Thoracic aorta (tissue), 2 donors: ENCODE data around the gene MS4A8. TPM values are rescaled to one million over a fixed set of nuclear protein-coding genes. Genes with fewer than 3 reads are reported as not detected.

Source experiments
- ATAC-seq: fragments of 150-250 bp; one replicate; pipeline ENCODE4 v1.8.0; 2017; ENCODE audit warnings: low read depth; ENCODE audit not compliant: insufficient number of reproducible peaks, low FRiP score
- DNase-seq: peaks from one replicate; pipeline ENCODE4 v3.0.0-alpha.2; 2020; ENCODE audit warnings: low spot score
- H3K27ac ChIP-seq, 2 donors: fragments of 200-600 bp; sonication (generic); 1 replicate in 1 of 2; 2 replicates in 1 of 2; pipeline ENCODE4 v1.5.1; 2016; ENCODE audit warnings: mild to moderate bottlenecking in 2 of 2, moderate library complexity in 2 of 2
- H3K27me3 ChIP-seq: fragments of 200-600 bp; sonication (generic); replicated peaks from 2 replicates; pipeline ENCODE4 v1.6.0; 2016; ENCODE audit warnings: mild to moderate bottlenecking; ENCODE audit not compliant: insufficient read depth
- H3K36me3 ChIP-seq: fragments of 200-600 bp; sonication (generic); one replicate; pipeline ENCODE4 v1.5.1; 2016
- H3K4me1 ChIP-seq, 2 donors: fragments of 200-600 bp; sonication (generic); 1 replicate in 1 of 2; 2 replicates in 1 of 2; pipeline versions ENCODE4 v1.5.1 to v1.6.0; 2016; ENCODE audit warnings: low read depth in 2 of 2, mild to moderate bottlenecking in 1 of 2; ENCODE audit not compliant: control insufficient read depth in 1 of 2
- H3K4me3 ChIP-seq: fragments of 200-600 bp; sonication (generic); 2 replicates; pipeline ENCODE4 v1.5.1; 2016; ENCODE audit warnings: mild to moderate bottlenecking
- H3K9me3 ChIP-seq: fragments of 200-600 bp; sonication (generic); 2 replicates; pipeline ENCODE4 v1.5.1; 2016
- total RNA-seq, 2 donors: library from RNA; depleted of rRNA; stranded (reverse); fragments of >200 nt; gene quantifications; one replicate each; pipeline versions ENCODE4 v1.1.0 to v1.2.3, GENCODE V29; 2016
- TF ChIP-seq, protein P1 (sequence below): fragments of 200-600 bp; sonication (generic); IDR thresholded peaks from one replicate; pipeline ENCODE4 v1.5.1; 2019; ENCODE audit warnings: antibody characterized with exemption

MS4A8 gene
- total RNA-seq, 2 donors from 2014 or later = not detected

DNA sequence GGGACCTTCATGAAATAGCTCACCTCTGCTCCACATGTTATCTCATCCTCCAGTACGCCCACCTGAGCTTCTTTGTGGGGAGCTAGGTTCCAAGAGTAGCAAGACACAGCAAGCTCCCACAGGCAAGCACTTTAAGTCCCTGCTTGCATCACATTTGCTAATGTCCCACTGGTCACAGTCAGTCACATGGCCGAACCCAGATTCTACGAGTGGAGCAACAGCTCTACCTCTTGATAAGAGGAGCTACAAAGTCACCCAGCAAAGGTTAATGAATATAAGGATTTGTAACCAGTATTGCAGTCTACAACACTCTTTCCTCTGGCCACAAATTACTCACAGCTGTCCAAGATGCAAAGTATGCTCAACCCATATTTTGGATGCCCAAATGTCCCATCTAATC, 42.0 kb downstream of the MS4A8 start:
- no peaks in the 10 kb centered on the region for H3K9me3 ChIP-seq
- ATAC-seq = no peak
- DNase-seq = no peak
- no peaks in the 10 kb centered on the region for H3K27me3 ChIP-seq
- H3K36me3 ChIP-seq = no peaks in the 10 kb centered on the region
- no peaks in the 10 kb centered on the region for H3K4me1 ChIP-seq
- no peak overlapping the region for H3K4me3 ChIP-seq
- TF ChIP-seq, protein P1, sequence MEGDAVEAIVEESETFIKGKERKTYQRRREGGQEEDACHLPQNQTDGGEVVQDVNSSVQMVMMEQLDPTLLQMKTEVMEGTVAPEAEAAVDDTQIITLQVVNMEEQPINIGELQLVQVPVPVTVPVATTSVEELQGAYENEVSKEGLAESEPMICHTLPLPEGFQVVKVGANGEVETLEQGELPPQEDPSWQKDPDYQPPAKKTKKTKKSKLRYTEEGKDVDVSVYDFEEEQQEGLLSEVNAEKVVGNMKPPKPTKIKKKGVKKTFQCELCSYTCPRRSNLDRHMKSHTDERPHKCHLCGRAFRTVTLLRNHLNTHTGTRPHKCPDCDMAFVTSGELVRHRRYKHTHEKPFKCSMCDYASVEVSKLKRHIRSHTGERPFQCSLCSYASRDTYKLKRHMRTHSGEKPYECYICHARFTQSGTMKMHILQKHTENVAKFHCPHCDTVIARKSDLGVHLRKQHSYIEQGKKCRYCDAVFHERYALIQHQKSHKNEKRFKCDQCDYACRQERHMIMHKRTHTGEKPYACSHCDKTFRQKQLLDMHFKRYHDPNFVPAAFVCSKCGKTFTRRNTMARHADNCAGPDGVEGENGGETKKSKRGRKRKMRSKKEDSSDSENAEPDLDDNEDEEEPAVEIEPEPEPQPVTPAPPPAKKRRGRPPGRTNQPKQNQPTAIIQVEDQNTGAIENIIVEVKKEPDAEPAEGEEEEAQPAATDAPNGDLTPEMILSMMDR = no peak
- no peak overlapping the region for H3K27ac ChIP-seq

DNA sequence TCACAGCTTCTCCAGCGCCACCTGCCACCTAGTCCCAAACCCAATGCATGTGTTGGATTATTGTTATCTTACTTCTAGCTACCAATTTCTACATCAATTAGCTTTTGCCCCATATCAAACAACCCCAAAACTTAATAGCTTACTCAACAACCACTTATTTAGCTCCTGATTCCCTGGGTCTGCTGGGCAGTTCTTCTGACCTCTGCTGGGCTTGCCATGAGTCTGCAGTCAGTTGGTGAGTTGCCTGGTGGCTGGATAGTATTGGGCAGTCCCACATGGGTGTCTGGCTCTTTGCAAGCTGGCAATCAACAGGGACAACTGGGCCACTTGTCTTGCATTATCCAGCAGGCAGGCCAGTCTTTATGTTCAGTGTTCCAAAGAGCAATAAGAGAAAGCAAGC, 43.6 kb downstream of the MS4A8 start:
- H3K27ac ChIP-seq = no peak overlapping the region
- no peak for DNase-seq
- H3K4me3 ChIP-seq = no peak overlapping the region
- ATAC-seq = no peak
- no peaks in the 10 kb centered on the region for H3K4me1 ChIP-seq
- H3K36me3 ChIP-seq = no peaks in the 10 kb centered on the region
- TF ChIP-seq, protein P1 = no peak
- no peaks in the 10 kb centered on the region for H3K9me3 ChIP-seq
- no peaks in the 10 kb centered on the region for H3K27me3 ChIP-seq

DNA sequence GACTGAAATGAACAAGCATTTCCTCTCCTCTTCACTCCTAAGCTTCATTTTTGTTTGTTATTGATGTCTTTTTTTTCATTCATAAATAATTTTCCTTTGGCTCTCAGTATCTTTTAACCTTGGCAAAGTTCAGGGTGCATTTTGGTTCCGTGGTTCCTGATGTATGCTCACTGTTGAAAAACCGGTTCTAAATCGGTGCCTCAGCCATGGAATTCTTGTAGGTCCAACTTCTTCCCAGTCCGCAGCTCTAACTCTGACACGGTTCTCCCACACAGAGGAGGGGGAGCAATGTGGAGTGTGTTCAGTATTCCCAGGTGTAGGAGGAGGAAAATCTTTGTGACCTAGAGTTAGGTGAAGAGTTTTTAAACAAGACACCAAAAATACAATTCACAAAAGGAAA, 44.7 kb downstream of the MS4A8 start:
- DNase-seq = no peak
- TF ChIP-seq, protein P1 = no peak
- H3K4me1 ChIP-seq = no peaks in the 10 kb centered on the region

DNA sequence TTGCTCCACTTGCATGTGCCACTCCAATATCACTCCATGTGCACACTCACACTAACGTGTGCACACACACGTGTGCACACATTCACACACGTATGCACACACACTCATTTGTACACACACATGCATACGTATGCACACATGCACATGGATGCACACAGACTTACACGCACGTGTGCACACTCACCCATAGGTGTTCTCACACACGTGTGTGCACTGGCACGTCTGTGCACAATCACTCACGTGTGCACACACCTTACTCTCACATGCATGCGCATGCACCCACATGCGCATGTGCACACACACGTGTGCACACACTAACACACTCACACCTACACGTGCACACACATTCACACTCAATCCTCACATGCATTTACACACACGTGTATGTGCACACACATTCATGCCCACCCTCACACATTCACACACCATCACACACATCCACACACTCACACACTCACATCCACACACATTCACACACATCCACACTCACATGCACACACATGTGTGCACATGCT, 48.0 kb downstream of the MS4A8 start:
- ATAC-seq (no peak), DNase-seq (no peak)
- Histone ChIP-seq H3K9me3 (no peaks in the 10 kb centered on the region), H3K27me3 (no peaks in the 10 kb centered on the region), H3K36me3 (no peaks in the 10 kb centered on the region), H3K4me1 (no peaks in the 10 kb centered on the region), H3K27ac (no peak overlapping the region), H3K4me3 (no peak overlapping the region)
- TF ChIP-seq, protein P1 = no peak

More for the DNA sequence above, 44.7 kb downstream of the MS4A8 start:
- no peak for ATAC-seq
- Histone ChIP-seq H3K9me3 (no peaks in the 10 kb centered on the region), H3K27me3 (no peaks in the 10 kb centered on the region), H3K27ac (no peak overlapping the region), H3K4me3 (no peak overlapping the region), H3K36me3 (no peaks in the 10 kb centered on the region)

DNA sequence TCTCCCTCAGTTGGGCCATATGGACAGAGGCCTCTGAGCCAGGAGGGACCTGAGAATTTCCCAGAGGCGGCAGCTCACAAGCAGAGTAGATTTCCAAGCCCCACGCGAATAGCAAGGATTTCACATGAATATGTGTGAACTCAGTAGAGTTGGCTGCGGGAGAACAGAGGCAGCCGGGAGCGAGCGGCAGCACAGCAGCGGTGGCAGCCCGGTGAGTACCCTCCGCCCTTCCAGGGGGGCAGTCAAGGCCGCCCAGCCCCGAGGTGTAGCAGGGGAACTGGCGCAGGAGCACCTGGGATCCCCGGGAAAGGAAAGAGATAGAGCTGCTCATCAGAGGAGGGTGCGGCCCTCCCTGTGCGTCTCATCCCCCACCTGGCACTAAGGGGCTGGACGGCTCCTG, 48.8 kb downstream of the MS4A8 start:
- Histone ChIP-seq H3K27me3 (no peaks in the 10 kb centered on the region), H3K4me3 (no peak overlapping the region), H3K36me3 (no peaks in the 10 kb centered on the region), H3K27ac (no peak overlapping the region), H3K4me1 (no peaks in the 10 kb centered on the region), H3K9me3 (no peaks in the 10 kb centered on the region)
- TF ChIP-seq, protein P1 = no peak
- no peak for ATAC-seq
- no peak for DNase-seq
